ENCODE measurements around the gene TPT1.
"Not testable (repeated sequence)": the region's sequence is repeated elsewhere in the genome, so short reads cannot be mapped to it uniquely, and the experiment has no call there.

TPT1 gene

DNA sequence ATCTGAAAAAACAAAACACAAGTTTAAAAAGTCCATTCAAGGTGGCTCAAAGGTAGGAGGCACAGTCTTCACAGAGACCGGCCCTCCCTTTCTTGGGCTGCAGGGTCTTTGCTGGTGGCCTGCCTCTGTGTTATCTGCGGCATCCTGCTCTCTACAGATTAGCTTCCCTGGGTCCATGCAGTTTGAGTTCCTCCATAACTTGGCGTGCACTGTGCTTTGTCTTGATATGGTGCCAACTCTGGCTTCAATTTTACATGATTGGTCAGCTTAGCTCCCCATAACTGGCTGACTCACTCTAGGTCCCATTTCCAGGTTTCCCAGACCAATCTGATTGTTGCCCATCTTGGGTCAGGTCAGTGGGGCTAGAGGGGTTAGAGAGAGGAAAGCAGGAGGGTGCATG is 41.8 kb downstream of the TPT1 start:
- no peak for DNase-seq

DNA sequence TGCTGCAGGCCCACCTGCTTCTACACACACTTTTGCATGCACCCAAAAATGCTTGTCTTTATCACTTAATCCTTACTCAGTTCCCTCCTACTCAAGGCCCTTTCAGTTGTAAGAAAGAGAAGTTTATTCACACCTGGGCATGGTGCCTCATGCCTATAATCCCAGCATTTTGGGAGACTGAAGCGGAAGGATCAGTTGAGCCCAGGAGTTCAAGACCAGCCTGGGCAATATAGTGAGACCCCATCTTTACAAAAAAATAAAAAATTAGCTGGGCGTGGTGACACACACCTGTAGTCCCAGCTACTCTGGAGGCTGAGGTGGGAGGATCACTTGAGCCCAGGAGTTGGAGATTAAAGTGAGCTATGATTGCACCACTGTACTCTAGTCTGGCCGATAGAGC is 42.4 kb downstream of the TPT1 start:
- not testable (repeated sequence) for DNase-seq

DNA sequence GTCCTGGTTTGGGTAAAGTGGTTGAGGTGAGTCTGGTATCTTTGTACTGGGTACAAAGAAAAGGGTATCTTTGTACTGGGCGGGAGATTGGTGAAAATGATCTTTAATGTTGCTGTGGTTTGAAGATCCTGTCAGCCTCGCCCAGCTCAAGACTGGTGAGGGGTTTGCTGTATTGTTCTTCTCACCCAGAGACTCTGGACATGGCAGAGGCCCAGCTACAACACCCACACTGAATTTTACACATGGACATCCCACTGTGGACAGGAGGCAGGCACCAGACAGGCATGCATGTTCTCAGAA is 42.8 kb downstream of the TPT1 start:
- DNase-seq = no peak

DNA sequence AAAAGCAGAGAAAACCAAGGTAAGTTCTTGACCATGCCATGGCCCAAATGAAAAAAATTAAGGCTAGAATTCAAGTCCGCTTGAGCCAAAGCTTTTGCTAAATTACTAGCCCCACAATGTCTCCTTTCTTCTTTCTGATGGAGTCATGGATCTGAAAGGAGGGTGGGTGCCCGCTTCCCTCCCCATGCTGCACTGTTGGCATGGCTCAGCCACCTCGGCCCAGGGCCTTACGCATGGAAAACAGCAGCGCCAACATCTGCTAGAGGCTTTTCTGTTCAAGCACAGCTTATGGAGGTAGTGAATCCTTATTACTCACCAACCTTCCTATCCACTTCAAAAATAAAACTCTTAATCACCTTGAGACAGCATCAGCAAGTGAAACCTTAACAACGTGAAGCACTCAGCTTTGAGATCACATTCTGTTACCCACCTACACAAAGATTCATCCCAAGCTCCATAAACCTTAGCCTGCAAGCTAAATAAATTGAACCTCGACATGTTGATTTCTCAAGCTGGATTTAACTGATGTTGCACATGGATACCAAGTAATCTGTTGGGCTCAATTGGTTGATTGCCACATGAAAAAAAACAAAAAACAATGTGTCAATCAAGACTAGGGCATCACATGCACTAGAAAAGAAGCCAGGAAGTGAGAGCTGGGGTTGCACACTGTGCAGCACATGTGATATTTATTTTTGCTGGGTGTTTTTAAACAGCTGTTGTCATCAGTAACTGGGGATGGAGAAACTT is 43.4 kb downstream of the TPT1 start:
- peak; percentile 9 for DNase-seq

DNA sequence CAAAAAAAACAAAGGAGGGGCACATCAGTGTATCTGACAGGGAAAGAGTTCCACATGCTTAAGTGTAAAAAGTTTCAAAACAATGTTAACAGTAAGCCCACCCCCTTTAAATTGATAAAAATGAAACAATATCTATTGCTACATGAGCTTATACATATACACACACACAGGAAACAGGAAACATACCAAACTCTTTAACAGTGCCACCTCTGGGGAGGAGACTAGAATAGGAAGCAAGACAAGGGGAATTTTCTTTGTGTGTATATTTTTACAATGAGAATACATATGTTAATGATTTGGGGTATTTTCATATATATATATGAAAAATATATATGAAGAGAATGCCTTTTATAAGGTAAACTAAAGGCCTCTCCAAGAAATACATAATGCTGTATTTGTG is 44.7 kb downstream of the TPT1 start:
- DNase-seq = no peak

DNA sequence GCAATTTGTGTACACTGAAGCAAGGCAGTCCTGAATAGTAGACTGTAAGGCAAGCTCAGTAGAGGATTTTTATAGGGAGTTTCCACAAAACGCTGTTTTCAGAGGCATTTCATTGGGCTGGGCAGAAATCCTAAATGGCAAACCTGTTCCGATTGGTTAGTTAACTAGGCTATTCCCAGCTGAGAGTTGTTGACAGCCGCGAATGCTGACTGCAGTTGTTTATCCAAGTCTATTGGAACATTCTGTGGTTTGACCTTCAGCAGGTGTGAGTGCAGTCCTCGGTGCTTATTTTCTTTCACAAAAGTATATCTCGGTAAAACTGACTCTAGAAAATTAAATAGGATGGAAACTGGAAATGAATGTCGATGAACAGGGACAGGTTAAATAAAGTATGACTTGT is 45.4 kb downstream of the TPT1 start:
- no peak for DNase-seq

DNA sequence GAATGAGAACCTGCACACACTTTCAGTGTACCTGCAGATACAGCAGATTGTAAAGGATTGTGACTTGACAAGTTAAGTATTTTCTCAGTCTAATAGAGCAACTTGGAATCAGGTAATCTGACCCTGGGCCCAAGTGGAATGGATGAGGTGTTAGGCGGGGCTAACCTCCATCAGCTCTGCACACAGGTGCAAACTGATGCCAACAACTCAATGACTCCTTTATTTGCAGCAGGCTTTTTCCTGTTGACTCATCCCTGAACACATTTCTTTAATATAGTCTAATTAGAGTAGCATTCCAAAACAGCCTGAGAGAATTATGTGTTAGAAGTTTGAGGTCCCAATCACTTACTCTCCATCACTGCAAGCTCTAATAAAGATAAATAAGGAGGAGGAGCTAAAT is 48.8 kb downstream of the TPT1 start:
- DNase-seq = no peak

DNA sequence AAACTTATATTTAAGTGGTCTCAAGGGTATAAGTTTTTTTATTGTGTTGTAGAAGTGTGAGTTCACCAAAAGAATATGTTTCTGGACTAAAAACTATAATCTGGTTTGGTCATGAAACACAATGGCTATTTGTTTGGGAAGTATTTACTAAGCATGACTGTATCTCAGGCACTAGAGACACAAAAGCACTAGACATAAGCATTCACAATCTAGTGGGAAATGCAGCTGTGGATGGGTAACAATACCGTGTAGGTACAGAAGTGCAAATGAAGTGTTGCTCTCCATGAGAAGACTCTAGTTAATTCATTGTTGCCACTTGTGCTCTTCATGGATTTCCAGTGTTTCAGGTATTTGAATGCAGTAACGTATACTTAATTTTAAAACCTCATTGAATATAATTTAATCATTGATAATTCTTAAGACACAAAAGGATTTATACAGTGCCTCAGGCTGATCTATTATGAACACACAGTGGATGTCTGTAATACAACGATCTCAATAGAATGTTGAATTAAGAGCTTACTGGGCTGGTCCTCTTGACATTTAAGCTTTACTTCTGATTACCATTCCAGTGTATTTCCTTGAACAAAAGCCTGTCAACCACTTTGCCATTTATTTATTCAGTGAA is 50.9 kb downstream of the TPT1 start:
- DNase-seq = no peak

All from activated CD4-positive, alpha-beta T cell treated with anti-CD3 and anti-CD28 coated beads, Interleukin-2, Interleukin-6, amounts not matched to agents 100 ng/mL and 50 ng/mL, durations not matched to agents 16 hours and 8 hours (primary cell).